HG02763 (cell line): Measurements from ENCODE around the gene ARID3B.
"Not testable (repeated sequence)": the region's sequence is repeated elsewhere in the genome, so short reads cannot be mapped to it uniquely, and the experiment has no call there.

Experiments used
- ATAC-seq: cut with Tn5 transposase; IDR thresholded peaks from one replicate; pipeline ENCODE4 v1.9.1; 2021; ENCODE audit warnings: mild to moderate bottlenecking, moderate library complexity; ENCODE audit not compliant: unreplicated experiment

The ARID3B gene, protein sequence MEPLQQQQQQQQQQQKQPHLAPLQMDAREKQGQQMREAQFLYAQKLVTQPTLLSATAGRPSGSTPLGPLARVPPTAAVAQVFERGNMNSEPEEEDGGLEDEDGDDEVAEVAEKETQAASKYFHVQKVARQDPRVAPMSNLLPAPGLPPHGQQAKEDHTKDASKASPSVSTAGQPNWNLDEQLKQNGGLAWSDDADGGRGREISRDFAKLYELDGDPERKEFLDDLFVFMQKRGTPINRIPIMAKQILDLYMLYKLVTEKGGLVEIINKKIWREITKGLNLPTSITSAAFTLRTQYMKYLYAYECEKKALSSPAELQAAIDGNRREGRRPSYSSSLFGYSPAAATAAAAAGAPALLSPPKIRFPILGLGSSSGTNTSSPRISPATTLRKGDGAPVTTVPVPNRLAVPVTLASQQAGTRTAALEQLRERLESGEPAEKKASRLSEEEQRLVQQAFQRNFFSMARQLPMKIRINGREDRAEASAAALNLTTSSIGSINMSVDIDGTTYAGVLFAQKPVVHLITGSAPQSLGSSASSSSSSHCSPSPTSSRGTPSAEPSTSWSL

DNA sequence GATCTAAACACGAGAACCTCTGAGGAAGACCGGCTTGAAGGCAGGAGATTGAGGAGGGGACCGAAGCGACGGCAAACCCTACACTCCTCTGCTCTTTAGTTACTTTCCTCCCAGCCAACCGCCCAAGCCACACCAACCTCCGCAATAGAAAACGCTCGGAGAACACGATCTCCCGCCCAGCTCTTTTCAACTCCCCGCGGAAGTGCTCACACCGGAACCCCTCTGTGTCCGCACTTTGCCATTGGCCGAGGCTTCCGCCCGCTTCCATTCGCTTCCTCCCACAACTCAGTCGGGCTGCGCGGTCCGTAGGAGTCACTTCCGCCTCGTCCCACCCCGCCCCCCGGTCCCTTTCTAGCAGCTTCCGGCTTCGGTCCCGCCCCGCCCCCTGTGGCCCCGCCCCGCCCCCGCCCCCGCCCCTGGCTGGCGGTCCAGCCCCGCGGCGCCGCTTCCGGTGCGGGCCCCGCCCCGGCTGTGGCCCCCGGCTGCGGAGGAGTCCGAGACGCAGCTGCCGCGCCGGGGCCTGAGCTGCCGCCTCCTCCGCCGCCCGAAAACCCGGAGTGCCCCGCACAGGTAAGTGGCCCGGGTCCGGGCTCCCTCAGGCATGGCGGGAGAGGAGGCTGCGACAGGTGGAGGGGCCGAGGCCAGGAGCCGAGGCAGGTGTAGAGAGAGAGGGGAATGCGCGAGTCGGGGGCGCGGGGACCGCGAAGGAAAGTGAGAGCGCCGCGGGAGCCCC lies at the start of gene ARID3B:
Gene ARID3B (plus strand): TSS at position 460 of the 733 bp plus-strand sequence. CDS start 2,717 bp downstream, outside the sequence.
- peak; percentile 75 for ATAC-seq

DNA sequence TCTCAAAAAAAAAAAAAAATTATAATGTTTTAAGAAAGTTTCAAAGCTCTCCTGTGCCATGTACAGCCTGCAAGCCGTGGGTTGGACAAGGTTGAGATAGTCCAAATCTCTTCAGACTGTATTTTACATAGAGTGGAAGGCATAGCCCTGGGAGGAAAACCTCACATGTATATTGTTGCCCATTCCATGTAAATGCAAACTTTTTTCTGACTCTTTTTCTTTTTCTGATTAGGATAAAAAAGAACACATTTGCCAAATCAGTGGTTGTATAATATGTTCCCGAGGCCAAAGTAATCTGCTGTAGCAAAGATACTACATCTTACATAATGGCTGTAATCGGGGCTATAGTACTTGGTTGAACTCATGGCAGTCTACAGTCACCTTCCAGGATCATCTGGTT lies 44.4 kb upstream of the ARID3B start:
- no peak for ATAC-seq

DNA sequence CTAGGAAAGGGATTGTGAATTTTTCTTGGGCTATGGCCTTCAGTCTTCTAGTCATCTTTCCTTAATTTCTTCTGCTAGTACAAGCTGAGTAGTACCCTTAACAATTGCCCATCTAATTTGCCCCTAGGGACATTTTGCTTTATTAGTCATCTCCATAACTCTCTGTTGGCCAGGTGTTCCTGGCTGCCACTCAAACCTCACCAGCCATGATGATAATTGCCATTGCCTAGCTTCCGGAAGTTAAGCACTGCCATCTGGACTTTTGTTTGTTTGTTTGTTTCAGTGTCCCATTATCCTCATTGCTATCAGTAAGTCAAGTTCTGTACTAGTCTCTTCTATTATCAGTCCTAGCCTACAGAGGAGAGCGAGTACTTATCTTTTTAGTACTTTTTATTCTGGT lies 43.4 kb upstream of the ARID3B start:
- ATAC-seq = no peak

- ATAC-seq = no peak
Observed at GRCh38 chr15:74499366-74499765, 41.7 kb upstream of the ARID3B start.

DNA sequence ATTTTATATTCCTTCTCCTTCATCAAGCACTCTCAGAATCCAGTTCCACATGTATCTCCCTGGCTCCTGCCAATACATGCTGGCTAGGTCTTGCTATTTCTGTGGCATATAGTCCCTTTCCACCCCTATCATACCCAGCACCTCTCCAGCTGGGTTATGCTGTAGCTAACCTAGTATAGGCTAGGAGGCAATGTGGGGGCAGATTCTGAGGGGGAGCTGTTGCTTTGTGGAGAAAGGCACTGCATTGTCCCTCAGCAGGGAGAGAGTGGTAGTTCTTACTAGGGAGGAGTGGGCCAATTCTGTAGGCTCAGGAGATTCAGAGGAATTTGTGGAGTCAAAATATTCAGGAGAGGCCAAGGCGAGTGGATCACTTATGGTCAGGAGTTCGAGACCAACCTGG lies 40.6 kb upstream of the ARID3B start:
- ATAC-seq = no peak

DNA sequence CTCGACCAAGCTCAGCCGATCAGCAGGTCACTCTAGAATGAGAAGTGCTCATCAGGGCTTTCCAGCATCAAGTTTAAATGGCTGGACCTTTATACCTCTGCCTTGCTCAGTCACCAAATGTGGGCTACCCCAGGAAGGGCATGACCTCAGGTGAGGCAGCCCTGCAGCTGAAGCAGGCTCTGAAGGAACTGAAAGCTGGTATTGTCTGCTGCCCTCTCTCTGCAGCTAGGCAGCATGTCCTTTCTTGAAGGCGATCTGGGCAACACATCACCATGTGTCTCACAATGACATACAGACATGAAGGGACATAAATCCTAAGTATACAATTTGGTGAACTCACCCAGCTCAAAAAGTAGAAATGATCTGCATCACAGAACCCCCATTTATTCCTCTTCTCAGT lies 38.7 kb upstream of the ARID3B start:
- no peak for ATAC-seq

GRCh38 chr15:74504418-74504817 lies 36.6 kb upstream of the ARID3B start:
- no peak for ATAC-seq

GRCh38 chr15:74504836-74505235 lies 36.2 kb upstream of the ARID3B start:
- ATAC-seq = no peak

- ATAC-seq = no peak
Observed at GRCh38 chr15:74505837-74506514, 35.0 kb upstream of the ARID3B start.

DNA sequence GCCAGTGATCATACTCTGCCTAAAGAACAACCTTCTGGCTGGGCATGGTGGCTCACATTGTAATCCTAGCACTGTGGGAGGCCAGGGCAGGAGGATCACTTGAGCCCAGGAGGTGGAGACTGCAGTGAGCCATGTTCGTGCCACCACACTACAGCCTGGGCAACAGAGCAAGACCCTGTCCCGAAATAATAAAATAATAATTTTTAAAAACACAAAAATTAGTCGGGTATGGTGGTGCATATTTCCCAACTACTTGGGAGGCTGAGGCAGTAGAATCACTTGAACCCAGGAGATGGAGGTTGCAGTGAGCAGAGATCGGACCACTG lies 34.5 kb upstream of the ARID3B start:
- no peak for ATAC-seq

DNA sequence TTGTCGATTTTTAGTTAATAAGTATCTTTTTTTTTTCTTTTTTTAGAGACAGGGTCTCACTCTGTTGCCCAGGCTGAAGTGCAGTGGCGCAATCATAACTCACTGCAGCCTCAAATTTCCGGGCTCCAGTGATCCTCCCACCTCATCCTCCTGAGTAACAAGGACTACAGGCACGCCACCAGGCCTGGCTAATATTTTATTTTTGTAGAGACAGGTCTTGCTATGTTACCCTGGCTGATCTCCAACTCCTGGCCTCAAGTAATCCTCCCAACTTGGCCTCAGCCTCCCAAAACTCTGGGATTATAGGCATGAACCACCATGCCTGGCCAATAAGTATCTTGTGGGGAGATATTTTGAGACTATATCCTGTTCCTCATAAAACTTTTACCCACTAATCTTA lies 29.4 kb upstream of the ARID3B start:
- ATAC-seq = peak; percentile 48

DNA sequence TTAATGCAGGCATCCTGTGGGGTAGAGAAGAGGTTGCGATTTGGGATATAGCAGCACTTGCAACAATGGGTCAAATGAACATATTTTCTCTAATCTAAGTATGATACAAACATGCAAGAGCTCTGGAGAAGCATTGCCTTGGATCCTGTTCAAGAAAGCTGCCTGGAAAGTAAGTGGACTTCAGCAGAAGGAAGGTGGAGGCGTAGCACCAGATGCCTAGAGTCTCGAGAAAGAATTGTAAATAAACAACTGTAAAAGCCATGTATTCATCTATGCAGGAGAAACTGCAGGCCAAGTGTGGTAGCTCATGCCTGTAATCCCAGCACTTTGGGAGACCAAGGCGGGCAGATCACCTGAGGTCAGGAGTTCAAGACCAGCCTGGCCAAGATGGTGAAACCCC lies 27.0 kb upstream of the ARID3B start:
- not testable (repeated sequence) for ATAC-seq

GRCh38 chr15:74517096-74517495 lies 23.9 kb upstream of the ARID3B start:
- no peak for ATAC-seq

GRCh38 chr15:74519311-74519710 lies 21.7 kb upstream of the ARID3B start:
- no peak for ATAC-seq

GRCh38 chr15:74520407-74520806 lies 20.6 kb upstream of the ARID3B start:
- no peak for ATAC-seq

- ATAC-seq = no peak
Observed at GRCh38 chr15:74523982-74524381, 17.0 kb upstream of the ARID3B start.

GRCh38 chr15:74525309-74525708 lies 15.7 kb upstream of the ARID3B start:
- ATAC-seq = no peak

GRCh38 chr15:74525945-74526344 lies 15.1 kb upstream of the ARID3B start:
- ATAC-seq = no peak

GRCh38 chr15:74528876-74529275 lies 12.1 kb upstream of the ARID3B start:
- no peak for ATAC-seq

GRCh38 chr15:74529921-74530320 lies 11.1 kb upstream of the ARID3B start:
- ATAC-seq = no peak

DNA sequence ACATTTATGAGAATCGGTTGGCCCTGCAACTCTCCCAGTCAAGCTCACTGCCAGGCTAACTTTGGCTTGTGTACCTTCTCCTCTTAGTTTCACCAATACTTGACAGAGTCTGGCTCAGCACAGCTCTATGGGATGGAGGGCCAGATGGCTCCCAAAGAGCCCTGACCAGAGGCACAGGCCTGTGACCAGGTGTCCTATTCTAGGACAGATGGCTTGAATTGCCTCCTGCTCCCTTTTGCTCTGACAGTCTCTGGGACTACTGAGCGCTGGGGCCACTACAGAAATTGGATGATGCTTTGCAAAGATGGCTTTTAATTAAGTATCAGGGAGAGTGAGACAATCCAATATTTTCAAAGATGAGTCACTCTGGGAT lies 10.3 kb upstream of the ARID3B start:
- ATAC-seq = no peak
